Suprapubic skin (tissue), 4 donors: ENCODE results near the gene DPYSL5. TPM values are rescaled to one million over a fixed set of nuclear protein-coding genes. Genes with fewer than 3 reads are reported as not detected.
A peak's percentile ranks its signal among the peaks of the same experiment; 100 is the strongest.

Experiments used
- DNase-seq, 2 donors: peaks; one replicate each; pipeline ENCODE4 v3.0.0-alpha.2; 2019; ENCODE audit warnings: low spot score in 2 of 2
- H3K27ac ChIP-seq: fragments of 200-600 bp; sonication (generic); one replicate; pipeline ENCODE4 v1.5.1; 2019
- H3K27me3 ChIP-seq: fragments of 200-600 bp; sonication (generic); one replicate; pipeline ENCODE4 v1.5.1; 2019
- H3K36me3 ChIP-seq: fragments of 200-600 bp; sonication (generic); one replicate; pipeline ENCODE4 v1.5.1; 2019
- H3K4me1 ChIP-seq: fragments of 200-600 bp; sonication (generic); one replicate; pipeline ENCODE4 v1.5.1; 2019
- H3K4me3 ChIP-seq: fragments of 200-600 bp; sonication (generic); one replicate; pipeline ENCODE4 v1.5.1; 2019; ENCODE audit warnings: mild to moderate bottlenecking
- H3K9me3 ChIP-seq: fragments of 200-600 bp; sonication (generic); one replicate; pipeline ENCODE4 v1.5.1; 2019
- EP300 ChIP-seq: sonication (generic); formaldehyde crosslinking; IDR thresholded peaks from one replicate; pipeline ENCODE4 v1.6.1; 2017; ENCODE audit warnings: antibody characterized with exemption
- POLR2A ChIP-seq, 2 donors: fragments of 450-650 bp; IDR thresholded peaks; one replicate each; pipeline ENCODE4 v1.6.1; 2017; ENCODE audit warnings: antibody characterized with exemption in 2 of 2, mild to moderate bottlenecking in 2 of 2, moderate library complexity in 2 of 2
- POLR2AphosphoS5 ChIP-seq, 3 donors: sonication (generic); formaldehyde crosslinking; IDR thresholded peaks; one replicate each; pipeline ENCODE4 v1.6.1; 2017; ENCODE audit warnings: antibody characterized with exemption in 3 of 3
- WGBS: methylation state at CpG from one replicate; pipeline ENCODE4 v1.1.5; 2018; 5-methylcytosine and 5-hydroxymethylcytosine counted together
- total RNA-seq, 4 donors: library from RNA; depleted of rRNA; stranded (reverse); fragments of >200 nt; gene quantifications; one replicate each; pipeline ENCODE4 v1.1.0, GENCODE V29; 2016
- TF ChIP-seq, protein P1 (sequence below), 2 donors: fragments of 200-600 bp in 1 of 2; fragments of 450-650 bp in 1 of 2; sonication (generic) in 1 of 2; IDR thresholded peaks; one replicate each; pipeline ENCODE4 v1.5.1; 2016 to 2019; ENCODE audit warnings: antibody characterized with exemption in 2 of 2, mild to moderate bottlenecking in 1 of 2, moderate library complexity in 1 of 2

Gene DPYSL5
- total RNA-seq, 4 donors from 2014 or later = not detected

DNA sequence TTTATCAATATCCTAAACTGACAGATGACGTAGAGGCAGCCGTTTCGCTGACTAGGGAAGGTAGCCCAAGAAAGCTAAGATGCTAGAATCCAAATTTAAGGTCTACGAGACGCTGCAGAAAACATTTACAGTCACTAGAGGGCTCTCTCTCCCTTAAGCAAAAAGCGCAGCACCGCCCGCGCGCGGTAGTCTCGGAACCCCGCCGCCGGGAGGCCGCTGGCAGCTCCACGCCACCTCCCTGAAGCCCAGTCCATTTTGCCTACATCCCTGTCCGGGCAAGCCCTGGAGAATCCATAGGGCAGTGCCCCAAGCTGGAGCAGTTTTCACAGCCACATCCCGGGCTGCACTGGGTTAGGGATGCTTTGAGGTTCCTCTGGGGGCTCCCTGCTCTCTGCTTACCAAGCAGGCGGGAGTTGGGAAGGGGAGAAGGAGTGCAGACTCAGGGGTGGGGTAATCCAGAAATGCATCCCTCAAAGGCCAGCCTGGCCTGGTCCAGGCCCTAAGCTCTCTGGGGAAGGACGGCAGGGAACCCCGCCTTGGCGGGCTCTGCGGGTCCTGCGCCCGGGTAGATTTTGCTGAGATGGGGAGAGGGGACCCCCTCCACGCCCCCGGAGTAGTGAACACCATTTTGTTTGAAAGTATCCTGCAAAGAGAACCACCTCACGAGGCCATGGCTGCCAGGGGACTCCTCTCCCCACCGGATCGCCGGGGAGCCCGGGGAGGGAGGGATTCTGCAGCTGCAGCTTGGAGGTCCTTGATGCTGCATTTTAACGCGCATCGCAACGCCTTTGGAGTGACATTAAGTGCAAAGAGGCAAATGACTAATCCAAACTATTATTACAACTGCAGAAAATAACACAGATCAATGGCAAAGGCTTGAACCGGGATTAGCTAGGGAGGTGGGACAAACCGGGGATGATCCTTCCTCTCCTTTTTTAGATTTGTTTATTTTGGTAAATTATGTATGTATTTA, 1.3 kb upstream of the DPYSL5 start:
- no peak for TF ChIP-seq EP300
- no peak for TF ChIP-seq POLR2AphosphoS5 (IDR thresholded peaks at IDR 0.05)
- no peak for TF ChIP-seq POLR2A (IDR thresholded peaks at IDR 0.05)
- TF ChIP-seq, protein P1, sequence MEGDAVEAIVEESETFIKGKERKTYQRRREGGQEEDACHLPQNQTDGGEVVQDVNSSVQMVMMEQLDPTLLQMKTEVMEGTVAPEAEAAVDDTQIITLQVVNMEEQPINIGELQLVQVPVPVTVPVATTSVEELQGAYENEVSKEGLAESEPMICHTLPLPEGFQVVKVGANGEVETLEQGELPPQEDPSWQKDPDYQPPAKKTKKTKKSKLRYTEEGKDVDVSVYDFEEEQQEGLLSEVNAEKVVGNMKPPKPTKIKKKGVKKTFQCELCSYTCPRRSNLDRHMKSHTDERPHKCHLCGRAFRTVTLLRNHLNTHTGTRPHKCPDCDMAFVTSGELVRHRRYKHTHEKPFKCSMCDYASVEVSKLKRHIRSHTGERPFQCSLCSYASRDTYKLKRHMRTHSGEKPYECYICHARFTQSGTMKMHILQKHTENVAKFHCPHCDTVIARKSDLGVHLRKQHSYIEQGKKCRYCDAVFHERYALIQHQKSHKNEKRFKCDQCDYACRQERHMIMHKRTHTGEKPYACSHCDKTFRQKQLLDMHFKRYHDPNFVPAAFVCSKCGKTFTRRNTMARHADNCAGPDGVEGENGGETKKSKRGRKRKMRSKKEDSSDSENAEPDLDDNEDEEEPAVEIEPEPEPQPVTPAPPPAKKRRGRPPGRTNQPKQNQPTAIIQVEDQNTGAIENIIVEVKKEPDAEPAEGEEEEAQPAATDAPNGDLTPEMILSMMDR (IDR thresholded peaks at IDR 0.05) = peak; percentile 11 to 68
- no peaks in the 10 kb centered on the region for H3K36me3 ChIP-seq
- no peak overlapping the region for H3K27ac ChIP-seq
- no peak for DNase-seq
- H3K27me3 ChIP-seq = peaks cover 89% of the 10 kb centered on the region
- WGBS = 11% methylated on average over 24 of the region's 39 CpGs
- peaks cover 38% of the 10 kb centered on the region for H3K4me1 ChIP-seq
- H3K4me3 ChIP-seq = no peak overlapping the region
- H3K9me3 ChIP-seq = no peaks in the 10 kb centered on the region

DNA sequence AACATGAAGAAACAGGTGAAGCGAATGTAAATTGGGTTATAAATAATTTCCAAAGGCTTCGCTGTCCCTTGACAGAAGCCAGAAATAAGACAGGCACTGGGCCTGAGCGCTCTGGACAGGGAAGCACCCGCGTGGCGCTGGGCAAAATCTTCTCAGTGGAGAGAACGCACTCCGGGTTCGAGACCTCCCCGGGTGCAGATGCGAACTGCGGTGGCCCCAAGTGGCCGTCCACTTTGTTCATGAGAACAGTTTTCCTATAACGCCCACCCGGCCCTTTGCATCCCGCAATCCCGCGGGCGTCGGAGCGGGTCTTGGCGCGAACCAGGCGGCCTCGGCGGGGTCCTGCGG, 651 bp upstream of the DPYSL5 start:
- H3K4me3 ChIP-seq = peak overlapping the region; percentile 49
- WGBS = 5% methylated on average over 14 of the region's 27 CpGs

DNA sequence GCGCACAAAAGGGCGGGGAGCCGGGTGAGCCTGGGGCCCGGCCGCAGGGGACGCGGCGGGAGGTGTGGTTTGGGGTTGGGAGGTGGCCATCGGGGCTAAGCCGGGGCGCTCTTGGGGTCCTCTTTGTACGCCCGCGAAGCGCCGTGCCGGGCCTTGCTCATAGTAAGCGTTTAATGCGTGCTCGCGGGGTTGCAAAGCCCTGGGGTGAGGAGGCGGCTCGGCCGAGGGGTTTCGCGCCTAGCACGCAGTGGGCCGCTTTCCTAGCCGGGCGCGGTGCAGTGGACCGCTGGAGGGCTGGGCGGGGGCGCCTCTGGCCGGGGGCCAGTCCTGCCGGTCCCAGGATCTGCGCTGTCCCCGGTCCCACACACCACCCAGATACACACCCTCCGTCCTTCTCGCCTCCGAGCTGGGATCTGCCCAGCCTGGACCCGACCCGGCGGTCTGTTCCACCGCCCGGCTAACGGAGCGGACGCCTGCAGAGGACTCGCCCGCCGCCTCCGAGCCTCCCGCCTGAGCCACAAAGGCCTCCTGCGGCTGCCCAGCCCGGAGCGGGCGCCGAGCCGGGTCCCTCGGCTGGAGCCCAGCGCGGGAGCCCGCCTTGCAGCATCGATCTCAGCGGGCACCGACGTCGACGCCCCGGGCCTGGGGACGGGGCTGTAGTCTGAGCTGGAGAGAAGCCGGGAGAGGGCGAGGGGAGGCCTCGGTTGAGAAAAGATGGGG, 564 bp downstream of the DPYSL5 start:
- Histone ChIP-seq H3K4me1 (peaks cover 38% of the 10 kb centered on the region), H3K27ac (no peak overlapping the region), H3K4me3 (peak overlapping the region; percentile 49), H3K36me3 (no peaks in the 10 kb centered on the region), H3K27me3 (peaks cover 90% of the 10 kb centered on the region), H3K9me3 (no peaks in the 10 kb centered on the region)
- no peak for DNase-seq
- WGBS = 2% methylated on average over 32 of the region's 75 CpGs
- TF ChIP-seq, protein P1 (IDR thresholded peaks at IDR 0.05) = no peak
- TF ChIP-seq POLR2A (IDR thresholded peaks at IDR 0.05) (no peak), EP300 (no peak), POLR2AphosphoS5 (IDR thresholded peaks at IDR 0.05) (no peak)

More for the DNA sequence above, 651 bp upstream of the DPYSL5 start:
- Histone ChIP-seq H3K36me3 (no peaks in the 10 kb centered on the region), H3K27me3 (peaks cover 91% of the 10 kb centered on the region), H3K9me3 (no peaks in the 10 kb centered on the region), H3K4me1 (peaks cover 38% of the 10 kb centered on the region), H3K27ac (no peak overlapping the region)
- no peak for DNase-seq
- TF ChIP-seq, protein P1 (IDR thresholded peaks at IDR 0.05) = no peak
- TF ChIP-seq POLR2A (IDR thresholded peaks at IDR 0.05) (no peak), EP300 (no peak), POLR2AphosphoS5 (IDR thresholded peaks at IDR 0.05) (no peak)

DNA sequence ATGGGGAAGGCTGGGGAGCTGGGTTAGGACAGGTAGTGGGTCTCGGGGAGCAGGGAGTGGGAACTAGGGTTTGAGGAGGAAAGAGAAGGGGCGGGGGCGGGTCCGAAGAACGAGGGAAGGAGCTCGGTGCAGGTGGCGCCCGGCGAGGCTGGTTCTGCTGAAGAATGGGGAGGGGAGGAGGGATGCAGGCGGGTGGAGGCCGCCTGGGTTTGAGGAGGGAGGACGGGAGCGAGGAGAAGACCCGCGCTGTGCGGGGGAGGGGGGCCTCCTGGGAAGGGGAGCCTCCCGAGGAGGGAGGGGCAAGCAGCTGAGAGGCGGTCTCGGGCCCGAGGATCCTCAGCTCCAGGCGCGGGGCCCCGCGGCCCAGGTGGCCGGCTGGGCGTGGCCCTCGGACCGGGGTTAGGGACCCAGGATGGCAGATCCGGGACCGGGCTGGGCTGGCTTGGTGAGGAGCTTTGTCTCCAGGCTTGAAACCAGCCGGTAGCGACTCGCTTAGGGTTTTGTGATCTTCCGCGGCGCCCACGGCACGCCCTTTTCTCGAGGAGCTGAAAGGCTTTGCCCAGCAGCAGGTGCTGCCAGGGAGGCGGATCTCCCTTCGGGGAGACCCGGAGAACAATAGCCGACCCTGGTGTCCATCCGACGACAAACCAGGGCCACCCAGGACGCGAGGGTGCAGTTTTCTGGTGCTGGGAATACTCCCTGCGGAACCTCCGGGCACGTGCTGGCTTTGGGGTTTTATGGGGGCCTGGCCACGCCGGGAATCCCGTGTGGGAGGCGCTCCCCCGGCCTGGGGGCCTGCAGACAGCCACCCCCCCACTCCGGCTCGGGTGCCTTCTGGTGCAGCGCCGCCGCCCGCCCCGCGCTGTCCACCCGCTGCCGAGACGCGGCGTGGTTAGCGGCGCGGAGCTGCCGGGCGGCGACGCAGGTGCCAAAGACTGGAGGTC, 1.4 kb downstream of the DPYSL5 start:
- H3K4me3 ChIP-seq = peak overlapping the region; percentile 49
- TF ChIP-seq POLR2A (IDR thresholded peaks at IDR 0.05) = no peak
- TF ChIP-seq, protein P1 (IDR thresholded peaks at IDR 0.05) = no peak
- no peak for TF ChIP-seq EP300
- no peak for TF ChIP-seq POLR2AphosphoS5 (IDR thresholded peaks at IDR 0.05)
- 2% methylated on average over 17 of the region's 75 CpGs for whole genome bisulfite sequencing
- peaks cover 86% of the 10 kb centered on the region for H3K27me3 ChIP-seq
- no peak for DNase-seq
- H3K36me3 ChIP-seq = no peaks in the 10 kb centered on the region
- H3K4me1 ChIP-seq = peaks cover 38% of the 10 kb centered on the region
- H3K27ac ChIP-seq = no peak overlapping the region
- H3K9me3 ChIP-seq = no peaks in the 10 kb centered on the region
